ENCODE measurements around the gene C5. TPM values are rescaled to one million over a fixed set of nuclear protein-coding genes. Genes with fewer than 3 reads are reported as not detected.
"Not testable (repeated sequence)": the region's sequence is repeated elsewhere in the genome, so short reads cannot be mapped to it uniquely, and the experiment has no call there.

Gene C5
- total RNA-seq, 2 donors from 2014 or later: 1.4 to 2.2 TPM

DNA sequence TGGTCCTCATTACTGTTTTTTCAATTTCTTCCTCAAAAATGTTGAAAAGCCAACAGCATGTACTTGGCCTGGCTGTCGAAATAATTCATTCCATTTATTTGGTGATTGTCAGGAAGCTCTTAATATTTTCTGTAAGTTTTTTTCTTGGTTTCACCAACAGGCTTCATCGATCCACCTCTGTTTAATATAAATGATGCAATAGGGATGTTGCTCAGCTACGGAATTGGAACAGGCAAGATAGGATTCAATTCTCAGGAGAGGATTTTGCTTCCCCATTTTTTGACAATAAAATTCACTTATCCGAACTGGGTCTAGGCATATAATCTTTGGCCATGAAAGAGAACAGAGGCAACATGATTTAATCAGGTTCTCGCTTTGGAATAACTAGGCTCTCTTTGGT is 30.8 kb downstream of the C5 start:
- ATAC-seq (no peak), DNase-seq (ENCODE audit: low spot score in 2 of 2) (no peak)
- H3K9me3 Mint-ChIP-seq: no peaks in the 10 kb centered on the region
- H3K27ac Mint-ChIP-seq: no peak overlapping the region
- H3K36me3 Mint-ChIP-seq: no peaks in the 10 kb centered on the region

DNA sequence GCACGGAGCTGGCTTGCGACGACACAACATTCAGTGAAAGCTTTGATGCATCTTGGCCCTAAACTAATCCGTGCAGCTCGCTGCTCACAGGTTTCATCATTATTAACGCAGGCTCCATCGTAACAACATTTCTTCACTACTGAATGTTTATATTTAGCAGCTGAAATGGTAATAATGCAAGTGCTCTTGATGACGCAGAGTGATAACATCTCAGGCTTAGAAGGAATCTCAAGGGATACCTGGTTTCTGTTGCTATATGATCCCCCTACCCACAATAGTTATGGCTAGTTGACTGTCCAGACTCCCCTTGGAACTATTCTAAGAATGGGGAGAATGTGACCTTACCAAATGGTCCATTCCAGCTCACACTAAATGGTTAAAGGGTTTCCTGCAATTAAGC is 36.2 kb downstream of the C5 start:
- H3K36me3 Mint-ChIP-seq: no peaks in the 10 kb centered on the region
- DNase-seq (ENCODE audit: low spot score in 2 of 2) (no peak), ATAC-seq (no peak)
- no peak overlapping the region for H3K27ac Mint-ChIP-seq
- H3K9me3 Mint-ChIP-seq: no peaks in the 10 kb centered on the region

- peak; percentile 22 to 99 for ATAC-seq
- Mint-ChIP-seq H3K27ac (peak overlapping the region in 1 of 2 donors; percentile 37), H3K9me3 (no peaks in the 10 kb centered on the region), H3K36me3 (no peaks in the 10 kb centered on the region)
- peak in 1 of 2 donors; percentile 7 for DNase-seq (ENCODE audit: low spot score in 2 of 2)
These were observed 40.4 kb downstream of the C5 start for GRCh38 chr9:121009650-121010049.

GRCh38 chr9:120999317-120999716 is 50.8 kb downstream of the C5 start:
- Mint-ChIP-seq H3K27ac (no peak overlapping the region), H3K9me3 (no peaks in the 10 kb centered on the region), H3K36me3 (no peaks in the 10 kb centered on the region)
- no peak for DNase-seq (ENCODE audit: low spot score in 2 of 2)
- ATAC-seq: no peak

DNA sequence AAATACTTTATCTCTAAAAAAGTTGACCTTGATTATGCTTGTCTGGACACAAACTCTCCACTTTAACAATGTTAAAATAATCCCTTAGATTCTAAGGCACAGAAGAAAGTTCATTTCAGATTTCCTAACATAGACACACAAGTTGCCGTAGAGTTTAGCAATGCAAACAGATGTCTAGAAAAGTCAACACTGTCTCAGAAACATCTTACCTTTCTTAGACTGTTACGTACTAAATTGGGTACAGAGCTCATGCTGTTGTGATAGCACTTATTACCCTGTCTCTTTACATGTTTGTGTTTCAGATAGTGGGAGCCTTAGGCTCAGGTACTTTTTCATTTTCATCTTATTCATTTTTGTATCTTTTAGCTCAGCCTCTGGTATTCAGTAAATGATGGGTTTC is 52.0 kb downstream of the C5 start:
- DNase-seq (ENCODE audit: low spot score in 2 of 2) (no peak), ATAC-seq (no peak)
- Mint-ChIP-seq H3K9me3 (no peaks in the 10 kb centered on the region), H3K27ac (no peak overlapping the region), H3K36me3 (no peaks in the 10 kb centered on the region)

DNA sequence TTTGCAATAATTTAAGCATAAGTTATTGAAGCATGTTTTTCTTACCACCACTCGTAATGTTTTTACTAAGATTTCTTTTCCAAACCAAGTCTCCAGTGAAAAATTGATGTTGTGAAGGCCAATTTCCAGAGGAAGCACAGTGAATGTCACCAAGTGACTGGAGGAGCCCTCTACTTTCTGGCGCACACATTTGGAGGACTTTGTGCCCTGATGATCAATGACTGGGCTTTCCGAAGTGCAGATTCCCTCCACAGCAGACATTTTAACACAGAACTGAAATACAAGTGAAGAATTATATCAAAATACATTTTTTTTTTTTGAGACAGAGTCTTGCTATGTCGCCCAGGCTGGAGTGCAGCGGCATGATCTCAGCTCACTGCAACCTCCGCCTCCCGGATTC is 52.6 kb downstream of the C5 start:
- no peaks in the 10 kb centered on the region for H3K9me3 Mint-ChIP-seq
- no peaks in the 10 kb centered on the region for H3K36me3 Mint-ChIP-seq
- DNase-seq (ENCODE audit: low spot score in 2 of 2): no peak
- no peak for ATAC-seq
- H3K27ac Mint-ChIP-seq: no peak overlapping the region

GRCh38 chr9:120996409-120996808 is 53.7 kb downstream of the C5 start:
- Mint-ChIP-seq H3K27ac (no peak overlapping the region), H3K9me3 (no peaks in the 10 kb centered on the region), H3K36me3 (no peaks in the 10 kb centered on the region)
- DNase-seq (ENCODE audit: low spot score in 2 of 2) (no peak), ATAC-seq (no peak)

- H3K9me3 Mint-ChIP-seq: no peaks in the 10 kb centered on the region
- ATAC-seq (no peak), DNase-seq (ENCODE audit: low spot score in 2 of 2) (no peak)
- no peak overlapping the region for H3K27ac Mint-ChIP-seq
- no peaks in the 10 kb centered on the region for H3K36me3 Mint-ChIP-seq
These were observed 61.0 kb downstream of the C5 start for GRCh38 chr9:120989065-120989464.

DNA sequence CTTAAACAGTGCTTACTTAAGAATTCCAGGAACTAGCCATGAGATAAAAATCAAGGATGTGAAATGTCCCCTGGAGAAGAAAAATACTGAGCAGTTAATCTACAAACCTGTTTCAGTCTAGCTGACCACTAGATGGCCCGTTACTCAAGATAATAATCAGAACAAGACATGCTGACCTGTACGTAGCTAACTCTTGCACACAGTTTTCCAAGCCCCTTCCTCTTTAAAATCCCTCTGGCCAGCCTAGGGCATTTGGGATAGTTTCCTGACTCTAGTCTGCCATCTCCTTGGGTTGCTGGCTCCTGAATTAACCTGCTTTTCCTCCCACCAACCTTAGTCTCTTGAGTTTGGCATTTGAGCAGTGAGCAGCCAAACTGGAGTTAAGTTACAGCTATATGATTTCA is 64.3 kb downstream of the C5 start:
- Mint-ChIP-seq H3K9me3 (no peaks in the 10 kb centered on the region), H3K36me3 (no peaks in the 10 kb centered on the region), H3K27ac (no peak overlapping the region)
- DNase-seq (ENCODE audit: low spot score in 2 of 2) (no peak), ATAC-seq (no peak)

DNA sequence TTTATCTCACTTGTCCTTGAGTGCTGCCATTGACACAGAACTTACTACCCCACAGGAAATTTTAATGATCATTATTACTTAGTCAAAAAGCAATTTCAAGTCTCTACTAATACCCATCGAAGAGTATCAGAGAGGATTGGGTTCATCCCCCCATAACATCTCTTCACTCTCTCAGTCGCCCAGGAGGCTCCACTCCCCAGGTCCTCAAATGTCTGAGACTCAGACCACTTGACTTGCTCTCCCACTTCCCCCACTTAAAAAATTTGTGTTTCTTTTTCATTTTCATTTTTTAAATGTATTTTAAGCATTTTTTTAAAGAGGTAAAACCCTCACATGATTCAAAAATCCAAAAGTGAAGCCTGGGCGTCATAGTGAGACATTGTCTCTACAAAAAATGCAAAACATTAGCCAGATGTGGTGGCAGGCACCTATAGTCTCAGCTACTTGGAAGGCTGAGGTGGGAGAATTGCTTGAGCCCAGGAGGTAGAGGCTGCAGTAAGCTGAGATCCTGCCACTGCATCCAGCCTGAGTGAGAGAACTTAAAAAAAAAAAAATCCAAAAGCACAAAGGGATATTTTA is 66.7 kb downstream of the C5 start:
- no peak overlapping the region for H3K27ac Mint-ChIP-seq
- DNase-seq (ENCODE audit: low spot score in 2 of 2): no peak
- H3K9me3 Mint-ChIP-seq: no peaks in the 10 kb centered on the region
- ATAC-seq: no peak
- no peaks in the 10 kb centered on the region for H3K36me3 Mint-ChIP-seq

GRCh38 chr9:120982836-120983235 is 67.2 kb downstream of the C5 start:
- Mint-ChIP-seq H3K36me3 (no peaks in the 10 kb centered on the region), H3K9me3 (no peaks in the 10 kb centered on the region), H3K27ac (no peak overlapping the region)
- DNase-seq (ENCODE audit: low spot score in 2 of 2): no peak
- ATAC-seq: no peak

GRCh38 chr9:120980951-120981350 is 69.1 kb downstream of the C5 start:
- H3K36me3 Mint-ChIP-seq: no peaks in the 10 kb centered on the region
- ATAC-seq (no peak), DNase-seq (ENCODE audit: low spot score in 2 of 2) (no peak)
- H3K9me3 Mint-ChIP-seq: no peaks in the 10 kb centered on the region
- no peak overlapping the region for H3K27ac Mint-ChIP-seq

- Mint-ChIP-seq H3K9me3 (no peaks in the 10 kb centered on the region), H3K27ac (no peak overlapping the region), H3K36me3 (no peaks in the 10 kb centered on the region)
- ATAC-seq (no peak), DNase-seq (ENCODE audit: low spot score in 2 of 2) (no peak)
These were observed 70.3 kb downstream of the C5 start for GRCh38 chr9:120979797-120980196.

- no peak for ATAC-seq
These were observed 71.1 kb downstream of the C5 start for GRCh38 chr9:120978987-120979386.

GRCh38 chr9:120977321-120977720 is 72.8 kb downstream of the C5 start:
- Mint-ChIP-seq H3K27ac (no peak overlapping the region), H3K36me3 (no peaks in the 10 kb centered on the region), H3K9me3 (no peaks in the 10 kb centered on the region)
- ATAC-seq (no peak), DNase-seq (ENCODE audit: low spot score in 2 of 2) (no peak)

More at GRCh38 chr9:120978987-120979386, 71.1 kb downstream of the C5 start:
- H3K36me3 Mint-ChIP-seq: no peaks in the 10 kb centered on the region
- no peaks in the 10 kb centered on the region for H3K9me3 Mint-ChIP-seq
- H3K27ac Mint-ChIP-seq: no peak overlapping the region
- no peak for DNase-seq (ENCODE audit: low spot score in 2 of 2)

DNA sequence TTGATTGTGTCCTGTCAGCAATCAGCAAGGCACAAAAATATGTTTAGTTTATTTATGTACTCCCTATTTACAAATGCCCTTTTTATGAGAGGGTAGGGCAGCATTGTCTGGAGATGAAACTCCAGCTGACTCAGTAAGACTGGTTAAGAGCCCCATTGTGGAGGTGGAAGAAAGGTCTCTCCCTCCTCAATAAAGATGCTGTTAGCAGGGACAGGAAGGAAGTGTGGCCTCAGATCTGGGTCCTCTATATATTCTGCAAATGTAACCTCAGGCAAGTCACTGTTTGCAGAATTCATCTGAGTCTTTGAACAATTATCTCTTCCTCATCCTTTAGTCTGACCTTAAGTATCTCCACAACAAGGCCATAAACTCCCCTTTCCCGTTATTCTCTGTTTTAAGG is 75.2 kb downstream of the C5 start:
- ATAC-seq (peak in 1 of 2 donors; percentile 36), DNase-seq (ENCODE audit: low spot score in 2 of 2) (no peak)
- H3K9me3 Mint-ChIP-seq: no peaks in the 10 kb centered on the region
- H3K36me3 Mint-ChIP-seq: no peaks in the 10 kb centered on the region
- peak overlapping the region in 1 of 2 donors; percentile 10 for H3K27ac Mint-ChIP-seq

DNA sequence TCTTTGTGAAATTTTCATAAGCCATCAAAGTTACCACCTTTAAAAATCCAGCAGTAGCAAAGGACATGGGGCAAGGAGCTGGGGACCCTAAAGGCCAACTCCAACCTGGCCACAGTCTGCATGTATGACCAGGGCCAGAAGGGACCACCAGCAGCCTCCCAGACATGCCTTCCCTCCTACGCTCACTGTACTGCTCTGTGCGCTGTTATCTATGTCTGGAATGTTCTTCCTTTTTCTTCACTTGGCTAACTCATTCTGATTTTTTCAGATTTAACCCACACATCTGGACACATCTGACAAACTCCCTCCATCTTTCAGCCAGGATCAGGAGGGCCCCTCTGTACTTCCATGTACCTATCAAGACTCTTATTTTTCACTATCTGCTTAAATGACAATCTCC is 75.9 kb downstream of the C5 start:
- no peak overlapping the region for H3K27ac Mint-ChIP-seq
- H3K9me3 Mint-ChIP-seq: no peaks in the 10 kb centered on the region
- ATAC-seq (no peak), DNase-seq (ENCODE audit: low spot score in 2 of 2) (no peak)
- no peaks in the 10 kb centered on the region for H3K36me3 Mint-ChIP-seq

- no peaks in the 10 kb centered on the region for H3K36me3 Mint-ChIP-seq
- no peak overlapping the region for H3K27ac Mint-ChIP-seq
- H3K9me3 Mint-ChIP-seq: no peaks in the 10 kb centered on the region
- ATAC-seq (peak in 1 of 2 donors; percentile 48), DNase-seq (ENCODE audit: low spot score in 2 of 2) (no peak)
These were observed 78.1 kb downstream of the C5 start for GRCh38 chr9:120971938-120972337.

GRCh38 chr9:120971471-120971870 is 78.6 kb downstream of the C5 start:
- not testable (repeated sequence) for DNase-seq (ENCODE audit: low spot score in 2 of 2); H3K9me3 Mint-ChIP-seq; H3K36me3 Mint-ChIP-seq; H3K27ac Mint-ChIP-seq; ATAC-seq

Measured in activated naive CD4-positive, alpha-beta T cell treated with anti-CD3 and anti-CD28 coated beads, Interleukin-2, amount 50 U/mL, for 72 hours (primary cell).